Stimulated activated naive B cell treated with anti-CD40 and anti-IgM and Interleukin-4, amounts not matched to agents 10 μg/mL and 1 μg/mL and 100 μg/mL, for 72 hours (primary cell): ENCODE data around the gene WIPI1.
A peak's percentile ranks its signal among the peaks of the same experiment; 100 is the strongest.

Experiments used
- ATAC-seq, 2 donors: fragments of 150-1000 bp; cut with Tn5 transposase; replicated peaks; 2 replicates each; pipeline ENCODE4 v1.10.0; 2021; ENCODE audit warnings: moderate library complexity in 1 of 2
- DNase-seq: peaks from one replicate; pipeline ENCODE4 v3.0.0; 2021
- H3K27ac Mint-ChIP-seq: one replicate; pipeline ENCODE4 v1.8.0; 2022; ENCODE audit warnings: mild to moderate bottlenecking, mixed read lengths
- H3K27me3 Mint-ChIP-seq, 2 donors: one replicate each; pipeline ENCODE4 v1.8.0; 2022; ENCODE audit warnings: mixed read lengths in 2 of 2
- H3K36me3 Mint-ChIP-seq, 2 donors: one replicate each; pipeline ENCODE4 v1.8.0; 2022; ENCODE audit warnings: mixed read lengths in 2 of 2, mild to moderate bottlenecking in 1 of 2
- H3K4me1 Mint-ChIP-seq, 2 donors: one replicate each; pipeline ENCODE4 v1.8.0; 2022; ENCODE audit warnings: mixed read lengths in 2 of 2, mild to moderate bottlenecking in 1 of 2
- H3K4me3 Mint-ChIP-seq, 2 donors: one replicate each; pipeline ENCODE4 v1.8.0; 2022; ENCODE audit warnings: mild to moderate bottlenecking in 2 of 2, mixed read lengths in 2 of 2, moderate library complexity in 1 of 2
- H3K9me3 Mint-ChIP-seq, 2 donors: one replicate each; pipeline ENCODE4 v1.8.0; 2022; ENCODE audit warnings: mixed read lengths in 2 of 2, mild to moderate bottlenecking in 1 of 2

Gene WIPI1

GRCh38 chr17:68470961-68471360 lies 13.7 kb upstream of the WIPI1 start:
- Mint-ChIP-seq H3K4me1 (peaks cover 2 to 11% of the 10 kb centered on the region in 2 donors), H3K9me3 (no peaks in the 10 kb centered on the region), H3K4me3 (no peak overlapping the region), H3K27ac (no peak overlapping the region), H3K27me3 (peaks cover 8 to 15% of the 10 kb centered on the region in 2 donors), H3K36me3 (no peaks in the 10 kb centered on the region)
- ATAC-seq (no peak), DNase-seq (no peak)

- ATAC-seq (no peak), DNase-seq (no peak)
- Mint-ChIP-seq H3K4me1 (peaks cover 5 to 17% of the 10 kb centered on the region in 2 donors), H3K9me3 (no peaks in the 10 kb centered on the region), H3K27ac (no peak overlapping the region), H3K36me3 (no peaks in the 10 kb centered on the region), H3K27me3 (peaks cover 8 to 15% of the 10 kb centered on the region in 2 donors), H3K4me3 (no peak overlapping the region)
Measured at GRCh38 chr17:68468788-68469187, 11.5 kb upstream of the WIPI1 start.

- no peaks in the 10 kb centered on the region for H3K9me3 Mint-ChIP-seq
- no peak for DNase-seq
- peaks cover 8 to 15% of the 10 kb centered on the region in 2 donors for H3K27me3 Mint-ChIP-seq
- H3K36me3 Mint-ChIP-seq, result no peaks in the 10 kb centered on the region
- no peak overlapping the region for H3K4me3 Mint-ChIP-seq
- H3K4me1 Mint-ChIP-seq, result peaks cover 5 to 17% of the 10 kb centered on the region in 2 donors
- ATAC-seq, result no peak
- H3K27ac Mint-ChIP-seq, result no peak overlapping the region
Measured at GRCh38 chr17:68468334-68468733, 11.0 kb upstream of the WIPI1 start.

GRCh38 chr17:68463211-68464019 lies 6.1 kb upstream of the WIPI1 start:
- H3K27me3 Mint-ChIP-seq, result peaks cover 0 to 6% of the 10 kb centered on the region in 2 donors
- DNase-seq (no peak), ATAC-seq (no peak)
- H3K27ac Mint-ChIP-seq, result no peak overlapping the region
- no peaks in the 10 kb centered on the region for H3K9me3 Mint-ChIP-seq
- H3K4me1 Mint-ChIP-seq, result peaks cover 19 to 24% of the 10 kb centered on the region in 2 donors
- H3K36me3 Mint-ChIP-seq, result no peaks in the 10 kb centered on the region
- H3K4me3 Mint-ChIP-seq, result no peak overlapping the region

GRCh38 chr17:68462381-68463210 lies 5.3 kb upstream of the WIPI1 start:
- Mint-ChIP-seq H3K27me3 (no peaks in the 10 kb centered on the region), H3K9me3 (no peaks in the 10 kb centered on the region), H3K4me1 (peaks cover 25 to 32% of the 10 kb centered on the region in 2 donors), H3K36me3 (no peaks in the 10 kb centered on the region), H3K27ac (no peak overlapping the region), H3K4me3 (no peak overlapping the region)
- ATAC-seq (peak; percentile 86 to 89), DNase-seq (peak; percentile 61)

- Mint-ChIP-seq H3K36me3 (no peaks in the 10 kb centered on the region), H3K4me3 (no peak overlapping the region), H3K4me1 (peaks cover 29 to 38% of the 10 kb centered on the region in 2 donors), H3K9me3 (no peaks in the 10 kb centered on the region), H3K27me3 (no peaks in the 10 kb centered on the region), H3K27ac (no peak overlapping the region)
- DNase-seq (no peak), ATAC-seq (no peak)
Measured at GRCh38 chr17:68461589-68461988, 4.3 kb upstream of the WIPI1 start.

- peaks cover 29 to 41% of the 10 kb centered on the region in 2 donors for H3K4me1 Mint-ChIP-seq
Measured at GRCh38 chr17:68461122-68461539, 3.8 kb upstream of the WIPI1 start.

GRCh38 chr17:68460715-68461114 lies 3.4 kb upstream of the WIPI1 start:
- H3K4me1 Mint-ChIP-seq, result peaks cover 26 to 38% of the 10 kb centered on the region in 2 donors

More at GRCh38 chr17:68461122-68461539, 3.8 kb upstream of the WIPI1 start:
- no peak overlapping the region for H3K4me3 Mint-ChIP-seq
- H3K27me3 Mint-ChIP-seq, result no peaks in the 10 kb centered on the region
- ATAC-seq, result no peak
- H3K36me3 Mint-ChIP-seq, result no peaks in the 10 kb centered on the region
- DNase-seq, result no peak
- no peak overlapping the region for H3K27ac Mint-ChIP-seq
- H3K9me3 Mint-ChIP-seq, result no peaks in the 10 kb centered on the region

GRCh38 chr17:68460146-68460545 lies 2.9 kb upstream of the WIPI1 start:
- no peak for ATAC-seq
- peaks cover 24 to 34% of the 10 kb centered on the region in 2 donors for H3K4me1 Mint-ChIP-seq
- H3K9me3 Mint-ChIP-seq, result no peaks in the 10 kb centered on the region
- no peaks in the 10 kb centered on the region for H3K36me3 Mint-ChIP-seq
- no peaks in the 10 kb centered on the region for H3K27me3 Mint-ChIP-seq
- H3K27ac Mint-ChIP-seq, result no peak overlapping the region
- no peak for DNase-seq
- H3K4me3 Mint-ChIP-seq, result no peak overlapping the region

More at GRCh38 chr17:68460715-68461114, 3.4 kb upstream of the WIPI1 start:
- Mint-ChIP-seq H3K27me3 (no peaks in the 10 kb centered on the region), H3K9me3 (no peaks in the 10 kb centered on the region), H3K36me3 (no peaks in the 10 kb centered on the region), H3K27ac (no peak overlapping the region), H3K4me3 (no peak overlapping the region)
- DNase-seq, result no peak
- ATAC-seq, result no peak

- no peaks in the 10 kb centered on the region for H3K9me3 Mint-ChIP-seq
- H3K4me3 Mint-ChIP-seq, result no peak overlapping the region
- H3K36me3 Mint-ChIP-seq, result no peaks in the 10 kb centered on the region
- DNase-seq (no peak), ATAC-seq (no peak)
- H3K4me1 Mint-ChIP-seq, result peaks cover 24 to 34% of the 10 kb centered on the region in 2 donors
- H3K27me3 Mint-ChIP-seq, result no peaks in the 10 kb centered on the region
- H3K27ac Mint-ChIP-seq, result no peak overlapping the region
Measured at GRCh38 chr17:68459037-68459639, 1.8 kb upstream of the WIPI1 start.

- peak overlapping the region; percentile 82 to 91 for H3K4me3 Mint-ChIP-seq
- ATAC-seq, result no peak
- H3K36me3 Mint-ChIP-seq, result no peaks in the 10 kb centered on the region
- H3K4me1 Mint-ChIP-seq, result peaks cover 24 to 34% of the 10 kb centered on the region in 2 donors
- DNase-seq, result no peak
- H3K27ac Mint-ChIP-seq, result peak overlapping the region; percentile 70
- no peaks in the 10 kb centered on the region for H3K27me3 Mint-ChIP-seq
- no peaks in the 10 kb centered on the region for H3K9me3 Mint-ChIP-seq
Measured at GRCh38 chr17:68458260-68459036, 1.2 kb upstream of the WIPI1 start.

GRCh38 chr17:68457539-68458259 lies 403 bp upstream of the WIPI1 start:
- DNase-seq (peak; percentile 99), ATAC-seq (peak; percentile 93 to 95)
- peak overlapping the region; percentile 70 for H3K27ac Mint-ChIP-seq
- H3K36me3 Mint-ChIP-seq, result peaks cover 0 to 4% of the 10 kb centered on the region in 2 donors
- H3K27me3 Mint-ChIP-seq, result no peaks in the 10 kb centered on the region
- H3K4me3 Mint-ChIP-seq, result peak overlapping the region; percentile 82 to 91
- H3K9me3 Mint-ChIP-seq, result no peaks in the 10 kb centered on the region
- H3K4me1 Mint-ChIP-seq, result peaks cover 21 to 31% of the 10 kb centered on the region in 2 donors
